Renal cortical epithelial cell (primary cell): ENCODE results near the gene EXOC8. TPM values are rescaled to one million over a fixed set of nuclear protein-coding genes. Genes with fewer than 3 reads are reported as not detected.

Experiments
- DNase-seq: peaks from one replicate; pipeline ENCODE4 v3.0.0-alpha.2; 2011; ENCODE audit warnings: low read depth
- total RNA-seq: library from RNA; depleted of rRNA; stranded (reverse); fragments of >200 nt; gene quantifications from 2 replicates; pipeline ENCODE4 v1.2.3, GENCODE V29; 2014

EXOC8 gene
- total RNA-seq, 1 donor from 2014 or later: 24.8 TPM

DNA sequence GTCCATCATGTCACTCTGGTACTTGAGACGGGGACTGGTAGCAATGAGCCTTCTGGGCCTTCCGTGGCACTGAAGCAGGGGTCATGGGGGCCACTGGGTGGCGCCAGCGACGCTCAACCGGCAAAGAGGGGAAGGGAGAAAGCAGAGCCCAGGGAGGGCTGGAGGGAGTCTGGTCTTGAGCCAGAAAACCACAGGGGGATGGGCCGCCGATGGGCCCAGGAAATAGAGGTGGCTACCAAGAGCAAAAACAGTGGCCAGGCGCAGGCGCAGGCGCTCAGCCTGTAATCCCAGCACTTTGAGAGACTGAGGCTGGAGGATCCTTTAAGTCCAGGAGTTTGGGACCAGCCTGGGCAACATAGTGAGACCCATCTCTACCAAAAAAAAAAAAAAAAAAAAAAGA lies 21.8 kb downstream of the EXOC8 start:
- DNase-seq: peak; percentile 16

DNA sequence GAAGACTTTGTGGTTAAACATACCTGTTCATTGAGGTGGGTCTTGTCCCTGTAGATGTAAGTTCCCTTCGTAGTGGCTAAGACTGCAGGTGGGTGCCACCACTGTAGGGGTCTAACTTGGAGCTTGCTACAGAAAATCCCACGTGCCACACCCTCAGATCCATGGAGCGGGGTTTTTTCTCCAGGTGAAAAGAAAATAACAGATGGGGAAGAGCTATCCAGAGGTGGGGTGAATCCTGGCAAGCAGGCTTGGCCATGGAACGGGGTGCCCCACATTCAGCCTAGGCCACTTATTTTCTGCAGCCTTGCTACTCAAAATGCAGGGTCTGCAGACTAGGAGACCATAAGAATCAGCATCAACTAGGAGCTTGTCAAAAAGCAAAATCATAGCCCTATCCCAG lies 24.0 kb downstream of the EXOC8 start:
- DNase-seq: no peak

DNA sequence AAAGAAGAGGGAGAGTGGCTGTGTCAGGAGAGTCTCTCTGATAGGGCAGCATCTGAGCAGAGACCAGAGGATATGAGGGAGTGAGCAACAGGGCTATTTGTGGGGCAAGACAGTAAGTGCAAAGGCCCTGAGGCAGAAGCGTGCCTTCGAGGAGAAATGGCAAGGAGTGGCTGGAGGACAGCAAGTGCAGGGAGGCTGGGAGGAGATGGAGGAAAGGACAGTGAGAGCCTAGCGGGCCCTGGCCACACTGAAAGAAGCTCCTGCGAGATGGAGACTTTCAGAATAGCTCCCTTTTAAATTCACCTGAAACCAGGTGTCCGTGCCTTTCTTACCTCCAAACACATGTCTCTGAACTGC lies 25.2 kb downstream of the EXOC8 start:
- DNase-seq: no peak

GRCh38 chr1:231311720-231312431 lies 25.8 kb downstream of the EXOC8 start:
- DNase-seq: no peak

DNA sequence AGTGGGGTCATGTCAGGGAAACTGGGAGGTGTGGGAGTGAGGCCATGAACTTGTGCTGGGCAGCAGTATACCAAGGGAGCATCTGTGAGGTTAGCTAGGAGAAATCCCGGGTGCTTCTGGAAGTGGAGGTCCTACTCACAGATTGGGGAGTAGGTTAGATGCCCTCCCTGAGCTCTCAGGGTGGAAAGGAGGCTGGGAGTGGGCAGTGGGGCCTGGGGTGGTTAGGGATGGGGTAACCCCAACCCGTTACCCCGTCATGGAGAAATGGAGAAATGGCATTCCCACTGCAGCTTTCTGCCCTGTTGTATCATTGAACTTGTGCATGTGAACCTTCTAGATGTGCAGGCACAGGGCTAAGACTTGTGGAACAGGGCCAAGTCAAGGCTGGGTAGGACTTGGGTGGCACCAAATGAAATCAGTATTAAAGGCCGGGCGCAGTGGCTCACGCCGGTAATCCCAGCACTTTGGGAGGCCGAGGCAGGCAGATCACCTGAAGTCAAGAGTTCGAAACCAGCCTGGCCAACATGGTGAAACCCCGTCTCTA lies 27.2 kb downstream of the EXOC8 start:
- DNase-seq: no peak

GRCh38 chr1:231301990-231302389 lies 35.7 kb downstream of the EXOC8 start:
- DNase-seq: no peak

DNA sequence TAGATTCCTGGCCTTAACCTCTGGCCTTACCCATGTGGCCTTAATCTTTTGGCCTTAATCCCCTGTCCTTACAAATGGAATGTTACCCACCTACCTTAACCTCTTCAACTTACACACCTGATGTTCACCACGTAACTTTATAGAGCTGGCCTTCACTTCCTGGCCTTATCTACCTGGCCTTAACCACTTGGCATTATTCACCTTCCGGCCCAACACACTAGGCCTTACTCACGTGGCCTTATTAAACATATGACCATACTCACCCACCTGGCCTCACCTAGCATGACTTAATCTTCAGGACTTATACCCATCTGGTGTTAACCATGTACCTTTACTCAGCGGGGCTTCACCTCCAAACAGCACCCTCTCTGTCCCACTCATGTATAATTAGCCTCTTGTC lies 41.7 kb downstream of the EXOC8 start:
- DNase-seq: no peak

- DNase-seq: no peak
Measured at GRCh38 chr1:231286603-231287002, 51.0 kb downstream of the EXOC8 start.

DNA sequence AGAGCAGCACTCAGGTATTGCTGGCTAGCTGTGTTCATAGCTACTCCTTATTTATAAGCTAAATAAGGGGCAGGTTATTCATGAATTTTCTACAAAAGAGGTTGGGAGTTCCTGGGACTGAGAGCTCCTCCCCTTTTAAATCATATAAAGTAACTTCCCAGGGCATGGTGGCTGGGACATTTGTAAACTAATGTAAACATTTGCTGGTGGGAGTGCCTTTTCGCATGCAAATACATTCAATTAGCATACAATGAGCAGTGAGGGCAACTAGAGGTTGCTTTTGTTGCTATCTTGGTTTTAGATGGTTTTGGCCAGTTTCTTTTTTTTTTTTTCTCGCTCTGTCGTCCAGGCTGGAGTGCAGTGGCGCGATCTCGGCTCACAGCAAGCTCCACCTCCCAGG lies 53.2 kb downstream of the EXOC8 start:
- DNase-seq: no peak

Other genes starting within 250 kb of the EXOC8 start
- 0.10 TPM in 1 of 2 replicates, not detected in the other for gene TRIM67, start 175.8 kb downstream of the EXOC8 start, total RNA-seq
- 51.7 and 60.3 TPM in 2 replicates for gene GNPAT, start 96.6 kb downstream of the EXOC8 start, total RNA-seq
- 14.1 and 20.4 TPM in 2 replicates for gene SPRTN, start 441 bp upstream of the EXOC8 start, total RNA-seq
- 115 and 142 TPM in 2 replicates for gene EGLN1, start 84.4 kb upstream of the EXOC8 start, total RNA-seq
- 47.7 and 68.6 TPM in 2 replicates for gene TSNAX, start 190.8 kb upstream of the EXOC8 start, total RNA-seq